ENCODE measurements around the gene PIP4K2C.

The PIP4K2C gene

DNA sequence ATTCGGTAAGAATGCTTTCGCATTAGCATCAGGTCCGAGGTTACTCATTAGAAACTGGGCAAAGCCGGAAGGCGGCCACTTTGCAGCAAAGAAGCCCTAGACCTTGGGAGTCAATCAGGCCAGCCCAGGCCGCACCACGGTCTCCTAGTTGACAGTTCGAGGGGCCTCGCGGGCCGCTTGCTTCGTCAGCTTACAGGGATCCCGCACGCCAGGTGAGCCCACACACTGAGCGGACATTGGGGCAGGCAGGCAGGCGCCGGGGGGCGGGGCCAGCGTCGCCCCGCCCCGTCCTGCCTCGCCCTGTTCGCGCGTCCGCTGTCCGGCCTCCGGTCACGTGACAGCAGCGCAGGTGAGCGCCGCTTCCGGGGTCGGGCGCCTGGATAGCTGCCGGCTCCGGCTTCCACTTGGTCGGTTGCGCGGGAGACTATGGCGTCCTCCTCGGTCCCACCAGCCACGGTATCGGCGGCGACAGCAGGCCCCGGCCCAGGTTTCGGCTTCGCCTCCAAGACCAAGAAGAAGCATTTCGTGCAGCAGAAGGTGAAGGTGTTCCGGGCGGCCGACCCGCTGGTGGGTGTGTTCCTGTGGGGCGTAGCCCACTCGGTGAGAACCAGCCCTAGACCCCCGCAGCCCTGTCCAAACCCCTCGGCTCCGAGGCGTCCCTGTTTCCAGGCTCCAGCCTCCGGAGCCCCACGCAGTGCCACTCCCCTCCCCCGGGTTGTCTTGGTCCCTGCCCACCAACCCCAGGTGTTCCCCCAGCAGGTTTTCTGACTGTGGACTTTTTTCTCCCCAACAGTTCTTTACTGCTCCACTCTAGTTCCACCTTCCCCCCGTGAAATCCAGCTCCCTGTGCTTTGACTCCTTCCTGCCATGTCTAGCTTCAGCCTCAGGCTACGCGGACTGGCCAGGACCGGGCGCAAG is at the start of gene PIP4K2C:
Gene PIP4K2C, plus strand, starts transcription at position 329 of the 918 bp plus-strand sequence. Its CDS starts 98 bp downstream, at position 427.
- DNase-seq: peak; percentile 84

DNA sequence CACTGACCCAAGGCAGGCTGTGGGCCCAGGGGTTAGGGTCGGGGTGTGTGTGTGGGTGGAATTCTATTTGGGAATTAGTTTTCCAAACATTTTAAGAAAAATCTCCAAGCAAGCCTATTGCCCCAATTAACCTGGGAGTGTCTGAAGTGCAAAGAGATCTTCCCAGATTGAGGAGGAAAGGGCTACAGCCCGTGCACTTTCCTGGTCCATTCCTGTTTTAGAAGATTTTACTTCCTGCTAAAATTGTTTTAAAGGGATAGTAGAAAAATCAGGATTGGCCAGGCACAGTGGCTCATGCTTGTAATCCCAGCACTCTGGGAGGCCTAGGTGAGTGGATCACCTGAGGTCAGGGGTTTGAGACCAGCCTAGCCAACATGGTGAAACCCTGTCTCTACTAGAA is 49.3 kb upstream of the PIP4K2C start:
- no peak for DNase-seq

- no peak for DNase-seq
Observed at GRCh38 chr12:57543581-57543980, 47.4 kb upstream of the PIP4K2C start.

DNA sequence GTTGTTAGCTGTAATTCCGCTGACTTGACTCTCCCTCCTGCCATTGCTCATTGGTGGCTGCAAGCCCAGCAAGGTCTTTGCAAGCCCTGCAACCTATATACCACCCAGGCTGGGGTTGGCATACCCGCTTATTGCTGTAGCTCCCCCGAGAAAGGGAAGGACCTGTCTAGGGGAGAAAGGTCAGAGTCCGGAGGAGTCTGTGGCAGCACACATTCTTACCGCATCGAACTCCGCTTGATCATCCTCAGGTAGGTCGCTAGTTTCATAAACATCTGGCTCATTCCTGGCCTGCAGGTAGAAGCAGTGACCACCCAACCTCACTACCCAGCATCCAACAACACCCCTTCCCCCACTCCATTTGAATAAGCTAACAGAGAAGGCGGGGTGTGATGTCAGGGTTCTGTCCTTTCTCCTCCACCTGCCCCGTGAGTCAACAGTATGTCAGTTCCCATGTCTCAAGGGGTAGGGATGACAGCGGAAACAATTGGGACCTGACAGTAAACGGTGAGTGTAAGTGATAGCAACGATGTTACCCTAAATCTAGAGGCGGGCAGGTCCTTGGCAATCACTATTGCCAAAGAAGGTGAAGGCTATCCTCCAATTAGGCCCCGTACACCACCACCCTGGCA is 45.1 kb upstream of the PIP4K2C start:
- DNase-seq: no peak

DNA sequence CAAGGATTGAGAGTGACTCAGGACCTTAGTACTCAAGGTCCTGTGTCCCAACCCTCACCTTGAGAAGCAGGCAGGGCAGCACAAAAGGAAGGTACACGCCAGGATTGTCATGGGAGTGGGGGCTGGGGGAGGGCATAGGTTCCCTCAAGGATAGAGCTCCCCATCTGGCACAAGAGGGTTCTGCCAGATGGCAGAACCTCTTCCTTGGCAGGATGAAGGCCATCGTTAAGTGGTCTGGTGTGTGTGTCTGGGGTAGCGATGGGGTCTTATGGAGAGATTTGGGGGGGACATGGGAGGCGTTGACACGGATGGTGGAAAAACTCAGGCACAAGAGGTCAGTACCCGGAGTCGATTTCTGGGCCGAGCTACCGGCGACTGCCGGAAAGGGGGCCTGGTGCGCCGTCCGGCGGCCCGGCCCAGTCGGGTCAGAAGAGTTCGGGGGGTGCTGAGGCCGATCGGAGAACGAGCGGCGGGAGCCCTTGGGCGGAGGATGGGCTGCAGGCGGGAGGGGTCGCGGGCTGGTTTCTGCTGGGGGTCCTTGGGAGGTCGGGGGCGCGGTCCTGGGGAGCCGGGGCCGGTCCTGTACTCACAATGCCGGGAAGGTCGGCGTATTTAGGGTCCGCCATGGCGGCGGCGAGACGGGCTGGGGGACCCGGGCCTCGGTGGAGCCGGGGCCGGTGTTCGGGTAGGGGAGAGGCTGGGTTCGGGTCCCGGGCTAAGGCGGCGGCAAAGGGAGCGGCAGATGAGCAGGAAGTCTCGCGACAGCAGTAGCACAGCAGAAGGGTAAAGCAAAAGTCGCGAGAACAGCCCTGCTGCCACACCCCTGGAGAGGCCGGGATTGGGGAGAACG is 44.3 kb upstream of the PIP4K2C start, which contains the start of gene DCTN2:
Gene DCTN2, minus strand, starts transcription at position 755 of the 850 bp plus-strand sequence. Its CDS starts 129 bp downstream, at position 626.
- peak; percentile 93 for DNase-seq

DNA sequence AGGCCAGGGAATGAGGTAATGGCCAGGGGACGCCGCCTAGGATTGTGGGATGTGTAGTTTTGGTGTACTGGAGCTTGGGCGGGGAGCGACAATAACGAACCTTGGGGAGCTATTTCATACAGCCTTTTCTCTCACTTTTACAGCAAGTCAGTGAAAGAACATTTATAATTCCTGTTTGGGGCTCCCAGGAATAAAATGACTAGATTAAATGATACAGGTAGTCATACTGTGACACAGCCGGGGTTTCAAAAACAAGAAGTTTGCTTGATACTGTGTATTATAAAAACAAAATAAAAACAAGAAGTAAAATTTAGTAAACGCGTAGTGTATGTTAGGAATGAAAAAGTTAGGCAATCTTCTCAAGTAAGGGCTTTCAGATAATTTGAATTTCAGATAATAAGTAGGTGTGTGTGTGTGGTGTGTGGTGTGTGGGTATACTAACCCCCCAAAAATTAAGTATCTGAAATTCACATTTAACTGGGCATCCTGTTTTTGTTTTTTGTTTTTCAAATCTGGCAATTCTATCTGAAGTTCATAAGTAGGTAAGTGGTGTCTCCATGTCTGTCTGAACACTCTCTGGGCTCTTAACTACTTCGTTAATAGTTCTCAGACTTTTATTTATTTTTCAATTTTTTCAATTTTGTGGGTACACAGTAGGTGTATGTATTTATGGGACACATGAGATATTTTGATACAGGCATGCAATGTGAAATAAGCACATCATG is 43.5 kb upstream of the PIP4K2C start:
- no peak for DNase-seq

DNA sequence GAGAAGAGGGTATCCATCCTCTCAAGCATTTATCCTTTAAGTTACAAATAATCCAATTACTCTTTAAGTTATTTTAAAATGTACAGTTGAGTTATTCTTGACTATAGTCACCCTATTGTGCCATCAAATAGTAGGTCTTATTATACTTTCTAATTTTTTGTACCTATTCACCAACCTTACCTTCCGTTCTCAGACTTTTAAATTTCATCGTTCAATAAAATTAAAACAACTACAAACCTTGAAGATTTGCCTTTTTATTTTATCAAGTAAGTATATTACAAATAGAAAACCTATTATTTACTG is 43.0 kb upstream of the PIP4K2C start:
- DNase-seq: no peak

DNA sequence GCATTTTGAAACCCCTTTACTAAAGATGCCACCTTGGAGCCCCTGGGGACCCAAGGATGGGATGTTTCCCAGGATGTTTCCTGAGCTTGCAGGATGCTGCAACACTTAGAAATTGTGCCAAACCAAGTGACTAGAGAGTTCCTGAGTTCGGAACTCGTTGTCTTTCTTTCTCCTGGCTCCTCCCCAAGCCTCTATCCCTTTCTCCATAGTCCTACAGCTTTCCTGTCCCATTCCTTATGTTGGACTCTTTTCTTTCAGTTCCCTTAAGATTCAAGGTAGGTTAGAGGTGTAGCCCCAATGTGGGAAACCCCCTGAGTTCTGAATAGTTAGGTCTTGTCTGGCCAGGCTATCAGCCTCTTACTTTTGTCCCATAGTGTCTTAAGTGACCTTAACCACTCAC is 42.5 kb upstream of the PIP4K2C start:
- DNase-seq: no peak

GRCh38 chr12:57549203-57549908 is 41.6 kb upstream of the PIP4K2C start:
- DNase-seq: no peak

- DNase-seq: peak; percentile 72
Observed at GRCh38 chr12:57549909-57550640, 40.9 kb upstream of the PIP4K2C start, which contains the start of gene KIF5A. KIF5A (plus strand) TSS chr12:57550044; CDS start chr12:57550272, 228 bp downstream.

DNA sequence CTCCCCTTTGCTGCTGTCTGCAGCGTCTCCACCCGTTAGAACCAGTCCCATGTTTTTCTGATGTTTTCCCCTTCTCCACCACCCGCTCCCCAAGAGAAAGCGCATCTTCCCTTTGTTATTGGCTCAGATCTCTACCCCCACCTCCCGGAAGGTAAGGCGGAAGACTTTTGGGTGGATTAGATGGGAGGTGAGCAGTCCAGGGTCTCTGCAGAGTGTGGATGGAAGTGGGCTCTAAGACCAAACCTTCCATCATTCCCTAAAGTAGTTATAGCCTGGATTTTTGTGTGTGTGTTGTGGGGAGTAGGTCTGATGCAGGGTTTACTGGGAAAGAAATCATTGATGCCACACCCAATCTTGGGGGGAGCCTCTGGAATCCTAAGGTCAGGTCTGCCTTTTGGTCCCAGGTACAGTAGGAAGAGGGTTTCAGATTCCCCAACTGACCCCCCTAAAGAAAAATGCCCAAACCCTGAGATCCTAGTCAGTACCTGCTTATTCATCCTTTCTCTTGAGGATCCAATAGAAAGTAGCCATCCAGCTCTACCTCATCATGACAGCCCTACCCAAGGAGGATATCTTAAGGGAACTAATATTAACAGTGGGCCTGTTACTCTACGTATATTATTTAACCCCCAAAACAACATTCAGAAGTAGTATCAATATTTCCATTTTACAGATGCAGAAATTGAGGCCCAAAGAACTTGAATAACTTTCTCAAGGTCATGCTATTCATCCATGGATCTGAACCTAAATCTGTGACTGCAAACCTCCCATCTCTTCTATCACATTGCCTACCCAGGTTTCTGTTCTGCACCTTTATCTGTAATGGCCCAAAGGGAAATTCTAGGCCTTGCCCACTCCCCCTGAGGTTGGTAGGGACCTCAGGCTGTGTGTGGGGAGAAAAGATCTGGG is 40.1 kb upstream of the PIP4K2C start:
- DNase-seq: no peak

DNA sequence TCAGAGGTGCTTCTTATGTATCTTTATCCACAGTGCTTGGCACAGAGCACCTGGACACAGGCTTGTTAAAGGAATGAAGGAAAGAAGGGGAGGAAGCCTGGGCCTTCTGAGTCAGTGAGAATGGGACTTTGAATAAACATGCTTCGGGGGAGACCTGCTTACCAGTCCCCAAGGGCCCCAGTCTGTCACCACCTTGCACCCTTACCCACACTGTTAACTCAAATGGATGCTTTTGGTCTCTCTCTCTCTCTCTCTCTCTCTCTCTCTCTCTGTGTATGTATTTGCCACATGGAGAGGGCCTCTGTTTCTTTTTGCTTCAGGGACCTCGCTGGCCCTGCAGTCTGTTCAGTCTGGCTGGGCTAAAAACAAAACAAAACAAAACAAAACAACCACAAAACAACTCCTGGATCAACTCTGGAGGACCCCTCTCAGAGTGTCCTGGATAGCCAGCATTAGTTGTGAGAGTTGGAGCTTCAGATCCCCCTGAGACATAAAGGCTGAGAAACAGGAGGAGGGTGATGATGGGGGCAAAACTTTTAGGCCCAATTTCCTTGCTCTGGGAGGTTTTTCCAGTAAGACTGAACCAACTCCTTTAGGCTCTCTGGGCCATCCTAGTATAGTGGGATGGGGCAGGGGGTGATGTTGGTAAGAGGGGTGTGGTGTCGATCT is 39.2 kb upstream of the PIP4K2C start:
- DNase-seq: no peak

GRCh38 chr12:57552306-57552651 is 38.7 kb upstream of the PIP4K2C start:
- DNase-seq: no peak

DNA sequence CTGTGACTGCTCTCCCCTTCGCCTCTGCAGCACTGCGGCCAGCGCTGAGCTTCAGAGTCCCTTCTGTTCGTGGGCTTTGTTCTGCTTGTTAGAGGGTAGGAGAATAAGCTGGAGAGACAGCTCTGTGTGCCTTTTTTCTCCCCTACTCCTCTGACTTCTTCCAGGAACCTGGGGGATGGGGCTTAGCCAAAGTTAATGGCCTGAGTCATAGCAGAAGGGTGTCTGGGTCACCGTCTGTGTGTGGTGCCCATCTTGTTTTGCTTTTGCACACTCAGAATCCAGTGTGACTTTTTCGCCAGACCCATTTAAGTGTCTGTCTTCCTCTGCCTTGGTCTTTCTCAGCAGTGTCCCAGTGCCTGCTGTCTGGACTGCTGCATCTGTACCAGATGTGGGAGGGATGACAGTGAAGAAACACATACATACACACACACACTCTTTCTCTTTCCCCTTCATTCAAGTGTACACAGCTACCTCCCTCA is 38.1 kb upstream of the PIP4K2C start:
- no peak for DNase-seq

DNA sequence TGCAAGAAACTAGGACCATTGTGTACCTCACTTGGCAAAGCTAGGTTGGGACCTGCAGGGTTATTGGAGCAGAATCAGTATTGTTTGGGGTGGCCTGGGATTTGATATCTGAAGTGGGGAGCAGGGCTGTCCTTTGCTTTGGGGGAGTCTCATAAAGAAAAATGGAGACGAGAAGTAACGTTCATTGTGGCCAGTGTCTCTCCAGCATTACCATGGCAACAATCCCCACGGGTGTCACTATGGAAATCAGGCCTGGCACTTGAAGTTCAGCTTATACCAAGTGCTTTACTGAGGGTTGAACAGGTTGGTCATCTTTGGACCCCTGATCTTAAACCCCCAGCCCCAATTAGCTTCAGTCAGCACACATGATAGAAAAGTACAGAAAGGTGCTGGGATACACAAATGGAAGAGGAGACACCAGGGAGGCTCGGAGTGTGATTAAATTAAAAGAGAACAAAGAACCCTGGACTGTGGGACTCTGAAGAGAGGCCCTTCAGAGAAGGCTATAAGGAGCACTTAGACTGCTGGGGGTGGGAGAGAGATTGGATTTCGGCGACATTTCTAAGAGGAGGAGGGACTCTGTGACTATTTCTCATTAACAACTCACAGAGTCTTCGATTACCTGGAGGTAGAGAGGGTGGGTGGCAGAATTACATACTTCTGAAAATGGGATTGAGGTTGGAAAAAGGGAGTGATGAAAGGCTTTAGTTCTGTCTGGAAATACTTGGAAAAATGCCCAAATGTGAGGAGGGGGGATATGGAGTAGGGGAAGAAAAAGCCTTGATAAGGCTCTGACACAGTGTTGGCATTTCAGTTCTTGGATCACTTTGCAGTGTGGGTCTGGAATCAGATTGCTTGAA is 37.4 kb upstream of the PIP4K2C start:
- no peak for DNase-seq

DNA sequence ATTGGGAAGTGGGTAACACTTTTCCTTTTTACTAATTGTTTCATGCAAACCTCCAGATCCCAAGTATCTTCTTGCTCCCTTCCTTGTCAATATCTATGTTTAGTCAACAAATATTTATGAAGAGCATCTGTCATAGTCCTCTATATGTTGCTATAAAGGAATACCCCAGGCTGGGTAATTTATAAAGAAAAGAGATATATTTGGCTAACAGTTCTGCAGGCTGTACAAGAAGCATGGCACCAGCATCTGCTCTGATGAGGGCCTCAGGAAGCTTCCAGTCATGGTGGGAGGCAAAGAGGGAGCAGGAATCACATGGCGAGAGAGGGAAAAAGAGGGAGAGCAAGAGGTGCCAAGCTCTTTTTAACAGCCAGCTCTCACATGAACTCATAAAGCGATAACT is 36.5 kb upstream of the PIP4K2C start:
- no peak for DNase-seq

GRCh38 chr12:57554897-57555296 is 36.1 kb upstream of the PIP4K2C start:
- DNase-seq: no peak

DNA sequence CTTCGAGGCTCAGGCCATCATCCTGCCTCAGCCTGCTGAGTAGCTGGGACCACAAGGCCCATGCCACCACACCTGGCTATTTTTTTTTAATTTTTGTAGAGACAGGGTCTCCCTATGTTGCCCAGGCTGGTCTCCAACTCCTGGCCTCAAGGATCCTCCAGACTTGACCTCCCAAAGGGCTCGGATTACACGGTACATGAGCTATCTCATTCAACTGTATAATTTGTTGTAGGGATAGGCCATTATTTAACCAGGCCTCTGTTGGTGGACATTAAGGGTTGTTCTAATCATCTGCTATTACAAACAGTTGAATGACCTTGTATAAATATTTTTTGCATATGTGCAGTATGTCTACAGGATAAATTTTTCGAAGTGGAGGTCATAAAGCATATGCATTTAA is 32.1 kb upstream of the PIP4K2C start:
- DNase-seq: no peak

All from CD4-positive, alpha-beta T cell treated with Interleukin-17A for 4 hours (primary cell).